Testis (tissue), 2 donors: ENCODE data around the gene DYDC1.

Source experiments
- CTCF ChIP-seq, 3 experiments: fragments of 450-650 bp in 2 of 3; fragments of 200-600 bp in 1 of 3; sonication (generic) in 1 of 3; IDR thresholded peaks; one replicate each; pipeline ENCODE4 v1.5.1; 2016 to 2019; ENCODE audit warnings: antibody characterized with exemption in 3 of 3, mild to moderate bottlenecking in 2 of 3, moderate library complexity in 1 of 3
- POLR2A ChIP-seq: fragments of 450-650 bp; IDR thresholded peaks from one replicate; pipeline ENCODE4 v1.6.1; 2017; ENCODE audit warnings: antibody characterized with exemption, mild to moderate bottlenecking, moderate library complexity

- TF ChIP-seq CTCF (IDR thresholded peaks at IDR 0.05) (no peak), POLR2A (no peak)
These were observed 35.4 kb downstream of the DYDC1 start for GRCh38 chr10:80321183-80321582.
